Uterus (tissue), 4 donors: ENCODE measurements around the gene CAPN1. TPM values are rescaled to one million over a fixed set of nuclear protein-coding genes. Genes with fewer than 3 reads are reported as not detected.
"Not testable (repeated sequence)": the region's sequence is repeated elsewhere in the genome, so short reads cannot be mapped to it uniquely, and the experiment has no call there.

Experiments used
- DNase-seq, 2 donors: peaks; one replicate each; pipeline ENCODE4 v3.0.0-alpha.2; 2019 to 2020
- H3K27ac ChIP-seq, 2 donors: fragments of 200-600 bp; sonication (generic); 1 replicate in 1 of 2; 2 replicates in 1 of 2; pipeline ENCODE4 v1.5.1; 2016 to 2018
- H3K27me3 ChIP-seq, 2 donors: fragments of 200-600 bp; sonication (generic); one replicate each; pipeline ENCODE4 v1.5.1; 2018 to 2019; ENCODE audit warnings: control low read depth in 1 of 2
- H3K36me3 ChIP-seq, 2 donors: fragments of 200-600 bp; sonication (generic); one replicate each; pipeline ENCODE4 v1.5.1; 2019; ENCODE audit warnings: control low read depth in 1 of 2
- H3K4me1 ChIP-seq, 2 donors: fragments of 200-600 bp; sonication (generic); one replicate each; pipeline ENCODE4 v1.5.1; 2018 to 2019; ENCODE audit warnings: control low read depth in 1 of 2
- H3K4me3 ChIP-seq, 2 donors: fragments of 200-600 bp; sonication (generic); 1 replicate in 1 of 2; 2 replicates in 1 of 2; pipeline ENCODE4 v1.5.1; 2018 to 2019; ENCODE audit warnings: mild to moderate bottlenecking in 1 of 2
- H3K9me3 ChIP-seq, 2 donors: fragments of 200-600 bp; sonication (generic); one replicate each; pipeline ENCODE4 v1.5.1; 2019; ENCODE audit warnings: control low read depth in 1 of 2
- POLR2A ChIP-seq, 2 donors: fragments of 450-650 bp; IDR thresholded peaks; one replicate each; pipeline ENCODE4 v1.6.1; 2016; ENCODE audit warnings: antibody characterized with exemption in 2 of 2, mild to moderate bottlenecking in 1 of 2, moderate library complexity in 1 of 2
- intact Hi-C: fragments of 100-400 bp; cut with DNase I; formaldehyde crosslinking; loops from one replicate; pipeline ENCODE4 v1.15.1; 2023; ENCODE audit warnings: low total_unique reads
- total RNA-seq, 4 donors: library from RNA; depleted of rRNA in 3 of 4; stranded (reverse); fragments of >200 nt in 3 of 4; gene quantifications; one replicate each; pipeline versions ENCODE4 v1.1.0 to v1.2.4, GENCODE V29; 2014 to 2023
- TF ChIP-seq, protein P1 (sequence below), 4 experiments: fragments of 200-600 bp in 2 of 4; fragments of 450-650 bp in 2 of 4; sonication (generic) in 2 of 4; IDR thresholded peaks; one replicate each; pipeline ENCODE4 v1.5.1; 2016 to 2019; ENCODE audit warnings: antibody characterized with exemption in 4 of 4, mild to moderate bottlenecking in 2 of 4, moderate library complexity in 1 of 4
- donor health status: DM: yes; HTN: yes; CAD: no.

Gene CAPN1
- total RNA-seq, 4 donors from 2014 or later, result 122 to 174 (median 157) TPM

DNA sequence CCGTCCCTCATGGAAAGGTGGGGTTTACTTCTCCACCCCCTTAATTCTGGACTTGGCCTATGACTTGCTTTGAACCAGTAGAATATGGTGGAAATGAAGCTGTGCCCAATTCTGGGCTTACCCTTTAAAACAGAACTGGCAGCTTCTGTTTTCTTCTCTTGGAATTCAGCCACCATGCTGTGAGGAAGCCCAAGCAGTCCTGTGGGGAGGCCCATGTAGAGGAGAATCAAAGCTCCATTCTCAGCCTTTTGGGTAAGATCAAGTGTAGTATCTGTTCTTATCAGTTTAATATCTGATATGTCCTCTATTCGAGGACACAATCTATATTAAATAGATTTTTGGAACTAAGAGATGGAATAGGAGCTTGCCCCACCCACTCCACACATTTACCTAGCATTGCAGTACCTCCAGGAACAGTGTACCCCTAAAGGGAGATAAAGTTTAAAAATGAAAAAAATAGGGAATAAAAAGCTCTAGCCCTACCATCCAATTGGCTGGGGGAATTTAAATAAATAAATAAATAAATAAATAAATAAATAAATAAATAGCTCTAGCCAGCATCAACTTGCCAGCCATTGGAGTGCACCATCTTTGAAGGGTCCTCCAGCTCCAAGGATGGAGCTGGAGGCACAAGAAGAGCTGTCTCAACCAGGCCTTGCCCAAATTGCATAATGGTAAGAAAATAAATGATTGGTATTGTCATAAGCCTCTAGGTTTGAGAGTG lies 34.2 kb upstream of the CAPN1 start:
- intact Hi-C loops, result no loop called here
- TF ChIP-seq, protein P1, sequence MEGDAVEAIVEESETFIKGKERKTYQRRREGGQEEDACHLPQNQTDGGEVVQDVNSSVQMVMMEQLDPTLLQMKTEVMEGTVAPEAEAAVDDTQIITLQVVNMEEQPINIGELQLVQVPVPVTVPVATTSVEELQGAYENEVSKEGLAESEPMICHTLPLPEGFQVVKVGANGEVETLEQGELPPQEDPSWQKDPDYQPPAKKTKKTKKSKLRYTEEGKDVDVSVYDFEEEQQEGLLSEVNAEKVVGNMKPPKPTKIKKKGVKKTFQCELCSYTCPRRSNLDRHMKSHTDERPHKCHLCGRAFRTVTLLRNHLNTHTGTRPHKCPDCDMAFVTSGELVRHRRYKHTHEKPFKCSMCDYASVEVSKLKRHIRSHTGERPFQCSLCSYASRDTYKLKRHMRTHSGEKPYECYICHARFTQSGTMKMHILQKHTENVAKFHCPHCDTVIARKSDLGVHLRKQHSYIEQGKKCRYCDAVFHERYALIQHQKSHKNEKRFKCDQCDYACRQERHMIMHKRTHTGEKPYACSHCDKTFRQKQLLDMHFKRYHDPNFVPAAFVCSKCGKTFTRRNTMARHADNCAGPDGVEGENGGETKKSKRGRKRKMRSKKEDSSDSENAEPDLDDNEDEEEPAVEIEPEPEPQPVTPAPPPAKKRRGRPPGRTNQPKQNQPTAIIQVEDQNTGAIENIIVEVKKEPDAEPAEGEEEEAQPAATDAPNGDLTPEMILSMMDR (IDR thresholded peaks at IDR 0.05), result no peak
- TF ChIP-seq POLR2A (IDR thresholded peaks at IDR 0.05), result no peak
- H3K27me3 ChIP-seq, result no peaks in the 10 kb centered on the region
- no peaks in the 10 kb centered on the region for H3K9me3 ChIP-seq
- no peaks in the 10 kb centered on the region for H3K36me3 ChIP-seq
- no peak overlapping the region for H3K27ac ChIP-seq
- no peak for DNase-seq
- H3K4me1 ChIP-seq, result no peaks in the 10 kb centered on the region
- no peak overlapping the region for H3K4me3 ChIP-seq

DNA sequence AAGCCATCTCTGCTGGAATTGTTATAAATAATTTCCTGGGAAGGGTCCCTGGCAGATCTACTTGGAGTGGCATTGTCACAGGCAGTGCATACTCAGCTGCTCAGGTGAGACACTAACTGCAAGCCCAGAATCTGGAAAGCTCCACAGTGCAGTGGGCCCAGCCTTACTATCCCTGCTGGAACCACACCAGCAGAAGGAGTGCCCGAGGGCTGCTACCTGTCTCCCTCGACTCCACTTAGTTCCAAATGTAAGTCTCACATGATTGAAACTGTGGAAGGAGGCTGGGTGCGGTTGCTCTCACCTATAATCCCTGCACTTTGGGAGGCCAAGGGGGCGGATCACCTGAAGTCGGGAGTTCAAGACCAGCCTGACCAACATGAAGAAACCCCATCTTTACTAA lies 33.1 kb upstream of the CAPN1 start:
- Histone ChIP-seq H3K27ac (no peak overlapping the region), H3K4me1 (no peaks in the 10 kb centered on the region), H3K36me3 (no peaks in the 10 kb centered on the region), H3K9me3 (no peaks in the 10 kb centered on the region), H3K27me3 (no peaks in the 10 kb centered on the region), H3K4me3 (no peak overlapping the region)
- intact Hi-C loops, result no loop called here
- no peak for DNase-seq
- TF ChIP-seq, protein P1 (IDR thresholded peaks at IDR 0.05), result no peak
- TF ChIP-seq POLR2A (IDR thresholded peaks at IDR 0.05), result no peak

DNA sequence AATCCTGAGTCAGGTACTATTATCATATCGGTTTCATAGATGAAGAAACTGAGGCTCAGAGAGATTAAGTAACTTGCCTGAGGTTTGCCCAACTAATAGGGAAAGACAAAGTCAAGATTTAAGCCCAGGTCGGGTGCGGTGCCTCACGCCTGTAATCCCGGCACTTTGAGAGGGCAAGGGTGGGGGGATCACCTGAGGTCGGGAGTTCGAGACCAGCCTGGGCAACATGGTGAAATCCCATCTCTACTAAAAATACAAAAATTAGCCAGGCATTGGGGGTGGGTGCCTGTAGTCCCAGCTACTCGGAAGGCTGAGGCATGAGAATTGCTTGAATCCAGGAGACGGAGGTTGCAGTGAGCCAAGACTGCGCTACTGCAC lies 31.6 kb upstream of the CAPN1 start:
- DNase-seq, H3K4me3 ChIP-seq, H3K9me3 ChIP-seq, H3K4me1 ChIP-seq, H3K27me3 ChIP-seq, H3K36me3 ChIP-seq, intact Hi-C loops: not testable (repeated sequence)
- peak overlapping the region; percentile 54 to 61 for H3K27ac ChIP-seq

DNA sequence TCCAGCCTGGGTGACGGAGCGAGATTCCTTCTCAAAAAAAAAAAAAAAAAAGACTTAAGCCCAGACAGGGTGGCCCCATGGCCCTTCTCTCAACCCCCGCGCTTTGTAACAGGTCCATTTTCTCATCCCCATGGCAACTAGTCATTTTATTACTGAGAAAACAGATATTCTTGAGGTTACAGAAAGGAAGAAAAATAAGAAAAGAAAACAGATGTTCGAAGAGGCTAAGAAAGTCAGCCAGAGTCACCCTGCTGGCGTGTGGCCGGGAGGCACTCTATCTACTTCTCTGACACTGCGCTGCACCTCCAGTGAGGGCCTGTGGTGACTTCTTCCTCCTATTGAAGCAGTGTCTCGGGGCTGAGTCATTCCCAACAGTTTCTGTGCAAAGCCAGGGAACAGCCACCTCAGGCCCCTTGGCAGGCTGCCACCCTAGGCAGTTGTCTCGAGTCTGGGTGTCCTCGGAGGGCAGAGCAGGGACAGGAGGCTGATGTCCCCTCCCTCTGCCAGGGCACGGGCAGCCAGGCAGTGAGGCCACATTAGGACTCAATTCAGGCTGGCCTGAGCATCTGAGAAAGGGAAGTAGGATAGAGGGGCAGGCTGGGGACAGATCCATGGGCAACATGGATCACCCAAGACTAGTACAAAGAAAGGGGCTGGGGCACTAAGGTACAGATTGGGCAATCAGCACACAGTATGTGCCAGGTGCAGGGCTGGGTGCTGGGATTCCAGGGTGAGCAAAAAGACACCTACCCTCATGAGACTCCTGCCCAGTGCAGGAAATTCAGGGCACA lies 31.0 kb upstream of the CAPN1 start:
- DNase-seq, result peak; percentile 73 to 75
- intact Hi-C loops, result no loop called here
- TF ChIP-seq, protein P1 (IDR thresholded peaks at IDR 0.05), result peak in 1 of 4 experiments; percentile 18
- TF ChIP-seq POLR2A (IDR thresholded peaks at IDR 0.05), result no peak

DNA sequence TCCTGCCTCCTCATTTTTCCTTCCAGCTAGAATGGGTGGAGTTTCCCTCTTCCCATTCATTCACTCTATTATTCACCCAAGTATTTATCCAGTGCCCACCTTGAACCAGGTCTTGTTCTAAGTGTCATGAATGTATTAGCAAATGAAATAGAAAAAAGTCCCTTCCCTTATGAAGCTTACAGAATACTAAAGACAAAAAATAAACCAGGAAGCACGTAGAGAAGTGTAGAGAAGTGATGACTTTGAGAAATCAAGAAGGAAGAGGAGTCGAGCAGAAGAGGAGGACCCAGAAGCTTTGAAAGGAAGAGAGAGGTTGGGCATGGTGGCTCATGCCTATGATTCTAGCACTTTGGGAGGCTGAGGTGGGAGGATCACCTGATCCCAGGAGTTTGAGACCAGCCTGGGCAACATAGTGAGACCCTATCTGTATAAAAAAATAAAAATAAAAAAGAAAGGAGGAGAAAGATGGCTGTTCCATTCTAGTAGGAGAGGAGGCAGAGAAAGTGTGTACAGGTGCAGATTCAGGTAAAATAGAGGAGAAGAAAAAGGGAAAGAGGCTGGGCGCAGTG lies 30.3 kb upstream of the CAPN1 start:
- Histone ChIP-seq H3K4me3 (no peak overlapping the region), H3K27ac (peak overlapping the region in 1 of 2 donors; percentile 54), H3K36me3 (no peaks in the 10 kb centered on the region), H3K27me3 (no peaks in the 10 kb centered on the region), H3K4me1 (no peaks in the 10 kb centered on the region), H3K9me3 (no peaks in the 10 kb centered on the region)
- no peak for DNase-seq
- intact Hi-C loops, result no loop called here
- TF ChIP-seq, protein P1 (IDR thresholded peaks at IDR 0.05), result no peak
- TF ChIP-seq POLR2A (IDR thresholded peaks at IDR 0.05), result no peak

More for the DNA sequence above, 31.0 kb upstream of the CAPN1 start:
- H3K27me3 ChIP-seq, result no peaks in the 10 kb centered on the region
- no peaks in the 10 kb centered on the region for H3K4me1 ChIP-seq
- H3K9me3 ChIP-seq, result no peaks in the 10 kb centered on the region
- no peaks in the 10 kb centered on the region for H3K36me3 ChIP-seq
- H3K27ac ChIP-seq, result peak overlapping the region; percentile 54 to 61
- H3K4me3 ChIP-seq, result no peak overlapping the region
